ENCODE data around the gene GSE1. TPM values are rescaled to one million over a fixed set of nuclear protein-coding genes. Genes with fewer than 3 reads are reported as not detected.

Gene GSE1
- total and polyA plus RNA-seq, 8 donors: 84.8 to 148 (median 112) TPM

GRCh38 chr16:85695196-85696128, 82.3 kb downstream of the GSE1 start:
- Histone ChIP-seq H3K27me3 (peaks cover 0 to 46% of the 10 kb centered on the region in 2 donors), H3K27ac (no peak overlapping the region), H3K4me3 (no peak overlapping the region), H3K4me1 (no peaks in the 10 kb centered on the region), H3K36me3 (no peaks in the 10 kb centered on the region), H3K9me3 (no peaks in the 10 kb centered on the region)
- ATAC-seq (no peak), DNase-seq (no peak)
- intact Hi-C loops (cut with DNase I): no loop called here
- TF ChIP-seq CTCF (IDR thresholded peaks at IDR 0.05): no peak

- H3K36me3 ChIP-seq: no peaks in the 10 kb centered on the region
- H3K27ac ChIP-seq: no peak overlapping the region
- no peak overlapping the region for H3K4me3 ChIP-seq
- intact Hi-C loops (cut with DNase I): no loop called here
- H3K9me3 ChIP-seq: no peaks in the 10 kb centered on the region
- peaks cover 0 to 46% of the 10 kb centered on the region in 2 donors for H3K27me3 ChIP-seq
- ATAC-seq (no peak), DNase-seq (no peak)
- H3K4me1 ChIP-seq: no peaks in the 10 kb centered on the region
- no peak for TF ChIP-seq CTCF (IDR thresholded peaks at IDR 0.05)
Observed at GRCh38 chr16:85696781-85697180, 83.7 kb downstream of the GSE1 start.

- H3K9me3 ChIP-seq: no peaks in the 10 kb centered on the region
- no peak for TF ChIP-seq CTCF (IDR thresholded peaks at IDR 0.05)
- ATAC-seq (no peak), DNase-seq (no peak)
- intact Hi-C loops (cut with DNase I): no loop called here
- peaks cover 0 to 46% of the 10 kb centered on the region in 2 donors for H3K27me3 ChIP-seq
- no peaks in the 10 kb centered on the region for H3K4me1 ChIP-seq
- no peaks in the 10 kb centered on the region for H3K36me3 ChIP-seq
- no peak overlapping the region for H3K4me3 ChIP-seq
- H3K27ac ChIP-seq: no peak overlapping the region
Observed at GRCh38 chr16:85697431-85697830, 84.3 kb downstream of the GSE1 start.

- DNase-seq: no peak
- H3K4me1 ChIP-seq: no peaks in the 10 kb centered on the region
- no peak for ATAC-seq
- intact Hi-C loops (cut with DNase I): no loop called here
- no peak overlapping the region for H3K4me3 ChIP-seq
- H3K9me3 ChIP-seq: no peaks in the 10 kb centered on the region
- no peak for TF ChIP-seq CTCF (IDR thresholded peaks at IDR 0.05)
- H3K36me3 ChIP-seq: no peaks in the 10 kb centered on the region
- H3K27ac ChIP-seq: no peak overlapping the region
- peaks cover 0 to 46% of the 10 kb centered on the region in 2 donors for H3K27me3 ChIP-seq
Observed at GRCh38 chr16:85698459-85698891, 85.4 kb downstream of the GSE1 start.

GRCh38 chr16:85698935-85699558, 85.9 kb downstream of the GSE1 start:
- TF ChIP-seq CTCF (IDR thresholded peaks at IDR 0.05): no peak
- Histone ChIP-seq H3K27me3 (peaks cover 0 to 46% of the 10 kb centered on the region in 2 donors), H3K9me3 (no peaks in the 10 kb centered on the region), H3K36me3 (no peaks in the 10 kb centered on the region), H3K4me1 (no peaks in the 10 kb centered on the region), H3K27ac (no peak overlapping the region), H3K4me3 (no peak overlapping the region)
- no peak for ATAC-seq
- intact Hi-C loops (cut with DNase I): no loop called here
- no peak for DNase-seq

All from left lung (tissue), 10 donors.